ENCODE data around the gene ROR1. TPM values are rescaled to one million over a fixed set of nuclear protein-coding genes. Genes with fewer than 3 reads are reported as not detected.

ROR1 gene
- polyA plus RNA-seq, 1 of the 3 experiments (the other 2 are of a cell fraction): 4.0 TPM

- Histone ChIP-seq H4K20me1 (ENCODE audit: insufficient read depth) (no peaks in the 10 kb centered on the region), H3K79me2 (ENCODE audit: insufficient read depth) (no peaks in the 10 kb centered on the region), H2AFZ (ENCODE audit: low read depth) (no peak overlapping the region), H3K9me3 (no peaks in the 10 kb centered on the region), H3K27me3 (ENCODE audit: insufficient read depth) (no peaks in the 10 kb centered on the region), H3K4me2 (no peak overlapping the region), H3K4me1 (ENCODE audit: control insufficient read depth in 1 of 2, insufficient read depth in 2 of 2, low read depth in 1 of 2, low read length in 1 of 2) (peaks cover 0 to 3% of the 10 kb centered on the region in 2 experiments; a peak in 2 of 4 replicates), H3K36me3 (replicated peaks in 1 of 2; ENCODE audit: control insufficient read depth in 1 of 2, insufficient read depth in 2 of 2, low read length in 1 of 2) (no peaks in the 10 kb centered on the region), H3K9me2 (no peaks in the 10 kb centered on the region), H3K4me3 (ENCODE audit: low read depth in 2 of 2, low read length in 1 of 2) (no peak overlapping the region), H3K27ac (ENCODE audit: low read depth in 2 of 2, low read length in 1 of 2) (no peak overlapping the region), H3K9ac (no peak overlapping the region), H3F3A (replicated peaks; ENCODE audit: insufficient read depth) (peaks cover 15% of the 10 kb centered on the region)
- no peak for DNase-seq
- ChIA-PET POLR2A (no interaction called here), CTCF (interaction anchor here (0.7 to 1.2 kb wide), 3 partner anchors 9 to 57 kb away, joined by 3 to 5 read pairs (median 3); no protein-coding TSS in a partner anchor)
- TF ChIP-seq GATA2 (CRISPR knock-in tag; IDR thresholded peaks at IDR 0.05): no peak
- no peak for TF ChIP-seq TAF1 (IDR thresholded peaks at IDR 0.05; ENCODE audit: borderline replicate concordance, low read depth, low read length)
- TF ChIP-seq RFX5 (IDR thresholded peaks at IDR 0.05; ENCODE audit: low read length): no peak
- TF ChIP-seq YY1 (IDR thresholded peaks at IDR 0.05; ENCODE audit: low read depth): no peak
- TF ChIP-seq REST (IDR thresholded peaks at IDR 0.05; ENCODE audit: low read depth, low read length): no peak
- TF ChIP-seq GABPA (IDR thresholded peaks at IDR 0.05; ENCODE audit: low read depth): no peak
- no peak for TF ChIP-seq IRF3 (IDR thresholded peaks at IDR 0.05; ENCODE audit: low read depth, low read length)
- TF ChIP-seq SIN3A (IDR thresholded peaks at IDR 0.05; ENCODE audit: borderline replicate concordance, low read depth, low read length): no peak
- no peak for TF ChIP-seq SMC3 (IDR thresholded peaks at IDR 0.05; ENCODE audit: low read depth, low read length)
- no peak for TF ChIP-seq EP300 (IDR thresholded peaks at IDR 0.05; ENCODE audit: borderline replicate concordance in 1 of 2, low read depth in 1 of 2, low read length in 1 of 2)
- TF ChIP-seq TCF12 (IDR thresholded peaks at IDR 0.05): no peak
- no peak for TF ChIP-seq MXI1 (IDR thresholded peaks at IDR 0.05; ENCODE audit: low read depth, low read length)
- TF ChIP-seq FOXJ3 (CRISPR knock-in tag; IDR thresholded peaks at IDR 0.05): no peak
- WGBS (ENCODE audit: low lambda C conversion rate): 87% methylated on average over 10 of the region's 10 CpGs
Observed at GRCh38 chr1:64228167-64228957, 454.5 kb downstream of the ROR1 start.
